B cell (primary cell): Measurements from ENCODE around the gene MYCBP.

Experiments
- EZH2 ChIP-seq: IDR thresholded peaks from 2 replicates; pipeline ENCODE4 v1.6.1; 2012; ENCODE audit warnings: borderline replicate concordance, low read depth, mild to moderate bottlenecking, moderate library complexity, low read length; ENCODE audit not compliant: insufficient read depth, poor library complexity, severe bottlenecking
- TF ChIP-seq, protein P1 (sequence below): fragments of 200-600 bp; IDR thresholded peaks from one replicate; pipeline ENCODE4 v1.8.0; 2022; ENCODE audit warnings: antibody characterized with exemption, mild to moderate bottlenecking

DNA sequence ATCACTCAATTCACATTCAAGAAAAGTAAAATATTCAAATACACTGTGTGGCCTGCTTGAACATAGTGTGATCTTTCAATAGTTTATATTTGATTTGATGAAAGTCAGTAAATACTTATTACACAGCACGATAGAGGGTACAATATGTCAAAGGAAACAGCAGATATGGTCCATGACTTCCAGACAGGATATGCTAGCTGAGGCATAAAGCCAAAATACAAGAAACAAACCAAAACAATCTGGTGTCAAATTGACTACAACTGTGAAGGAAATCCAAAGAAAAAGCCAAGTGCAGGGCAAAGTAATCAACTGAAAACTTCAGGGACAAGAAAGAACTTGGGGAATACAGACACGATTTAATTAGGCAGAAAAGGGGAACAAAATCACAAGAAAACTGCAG, 32.9 kb downstream of the MYCBP start:
- TF ChIP-seq, protein P1, sequence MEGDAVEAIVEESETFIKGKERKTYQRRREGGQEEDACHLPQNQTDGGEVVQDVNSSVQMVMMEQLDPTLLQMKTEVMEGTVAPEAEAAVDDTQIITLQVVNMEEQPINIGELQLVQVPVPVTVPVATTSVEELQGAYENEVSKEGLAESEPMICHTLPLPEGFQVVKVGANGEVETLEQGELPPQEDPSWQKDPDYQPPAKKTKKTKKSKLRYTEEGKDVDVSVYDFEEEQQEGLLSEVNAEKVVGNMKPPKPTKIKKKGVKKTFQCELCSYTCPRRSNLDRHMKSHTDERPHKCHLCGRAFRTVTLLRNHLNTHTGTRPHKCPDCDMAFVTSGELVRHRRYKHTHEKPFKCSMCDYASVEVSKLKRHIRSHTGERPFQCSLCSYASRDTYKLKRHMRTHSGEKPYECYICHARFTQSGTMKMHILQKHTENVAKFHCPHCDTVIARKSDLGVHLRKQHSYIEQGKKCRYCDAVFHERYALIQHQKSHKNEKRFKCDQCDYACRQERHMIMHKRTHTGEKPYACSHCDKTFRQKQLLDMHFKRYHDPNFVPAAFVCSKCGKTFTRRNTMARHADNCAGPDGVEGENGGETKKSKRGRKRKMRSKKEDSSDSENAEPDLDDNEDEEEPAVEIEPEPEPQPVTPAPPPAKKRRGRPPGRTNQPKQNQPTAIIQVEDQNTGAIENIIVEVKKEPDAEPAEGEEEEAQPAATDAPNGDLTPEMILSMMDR = no peak
- no peak for TF ChIP-seq EZH2
